Adrenal gland (tissue), 5 donors: Measurements from ENCODE around the gene JPT1.

Experiments used
- POLR2A ChIP-seq, 2 donors: fragments of 450-650 bp; IDR thresholded peaks; one replicate each; pipeline ENCODE4 v1.6.1; 2017; ENCODE audit warnings: antibody characterized with exemption in 2 of 2, mild to moderate bottlenecking in 2 of 2, moderate library complexity in 1 of 2
- TF ChIP-seq, protein P1 (sequence below), 6 experiments: fragments of 450-650 bp in 4 of 6; fragments of 200-600 bp in 2 of 6; sonication (generic) in 1 of 6; IDR thresholded peaks; 1 replicate in 5 of 6; 2 replicates in 1 of 6; pipeline versions ENCODE4 v1.5.1 to v1.8.0; 2016 to 2021; ENCODE audit warnings: antibody characterized with exemption in 6 of 6, mild to moderate bottlenecking in 2 of 6, moderate library complexity in 1 of 6
- donor health status: DM: no; HTN: no; CAD: no.

GRCh38 chr17:75160211-75160610 lies 5.9 kb upstream of the JPT1 start:
- TF ChIP-seq, protein P1, sequence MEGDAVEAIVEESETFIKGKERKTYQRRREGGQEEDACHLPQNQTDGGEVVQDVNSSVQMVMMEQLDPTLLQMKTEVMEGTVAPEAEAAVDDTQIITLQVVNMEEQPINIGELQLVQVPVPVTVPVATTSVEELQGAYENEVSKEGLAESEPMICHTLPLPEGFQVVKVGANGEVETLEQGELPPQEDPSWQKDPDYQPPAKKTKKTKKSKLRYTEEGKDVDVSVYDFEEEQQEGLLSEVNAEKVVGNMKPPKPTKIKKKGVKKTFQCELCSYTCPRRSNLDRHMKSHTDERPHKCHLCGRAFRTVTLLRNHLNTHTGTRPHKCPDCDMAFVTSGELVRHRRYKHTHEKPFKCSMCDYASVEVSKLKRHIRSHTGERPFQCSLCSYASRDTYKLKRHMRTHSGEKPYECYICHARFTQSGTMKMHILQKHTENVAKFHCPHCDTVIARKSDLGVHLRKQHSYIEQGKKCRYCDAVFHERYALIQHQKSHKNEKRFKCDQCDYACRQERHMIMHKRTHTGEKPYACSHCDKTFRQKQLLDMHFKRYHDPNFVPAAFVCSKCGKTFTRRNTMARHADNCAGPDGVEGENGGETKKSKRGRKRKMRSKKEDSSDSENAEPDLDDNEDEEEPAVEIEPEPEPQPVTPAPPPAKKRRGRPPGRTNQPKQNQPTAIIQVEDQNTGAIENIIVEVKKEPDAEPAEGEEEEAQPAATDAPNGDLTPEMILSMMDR (IDR thresholded peaks at IDR 0.05), result no peak
- TF ChIP-seq POLR2A (IDR thresholded peaks at IDR 0.05), result no peak
